Activated CD8-positive, alpha-beta memory T cell treated with anti-CD3 and anti-CD28 coated beads for 1 hour (primary cell): Measurements from ENCODE around the gene TIMMDC1.

Source experiments
- DNase-seq, 2 donors: peaks; one replicate each; pipeline ENCODE4 v3.0.0-alpha.2; 2020; ENCODE audit warnings: low read depth in 1 of 2; ENCODE audit errors: extremely low read depth in 1 of 2

TIMMDC1 gene

GRCh38 chr3:119498186-119499011, at the start of gene TIMMDC1:
TIMMDC1 (plus strand) TSS chr3:119498547; CDS start chr3:119498734, 187 bp downstream.
- DNase-seq, result peak; percentile 91 to 97

GRCh38 chr3:119453822-119454221, 44.5 kb upstream of the TIMMDC1 start:
- DNase-seq, result no peak

- no peak for DNase-seq
Observed at GRCh38 chr3:119456469-119456868, 41.9 kb upstream of the TIMMDC1 start.

GRCh38 chr3:119457246-119457645, 41.1 kb upstream of the TIMMDC1 start:
- DNase-seq, result no peak

- peak; percentile 96 to 99 for DNase-seq
Observed at GRCh38 chr3:119463171-119464169, 34.9 kb upstream of the TIMMDC1 start, which contains the start of gene TMEM39A. TMEM39A (minus strand) TSS chr3:119463615; CDS start chr3:119462074, 1,541 bp downstream.

- DNase-seq, result no peak
Observed at GRCh38 chr3:119468041-119468440, 30.3 kb upstream of the TIMMDC1 start.

- DNase-seq, result no peak
Observed at GRCh38 chr3:119469418-119470189, 28.7 kb upstream of the TIMMDC1 start.

GRCh38 chr3:119470866-119471265, 27.5 kb upstream of the TIMMDC1 start:
- DNase-seq, result no peak

GRCh38 chr3:119481079-119481478, 17.3 kb upstream of the TIMMDC1 start:
- no peak for DNase-seq

GRCh38 chr3:119483101-119483500, 15.2 kb upstream of the TIMMDC1 start:
- DNase-seq, result no peak

- DNase-seq, result no peak
Observed at GRCh38 chr3:119485563-119485962, 12.8 kb upstream of the TIMMDC1 start.

- no peak for DNase-seq
Observed at GRCh38 chr3:119490153-119490552, 8.2 kb upstream of the TIMMDC1 start.

- no peak for DNase-seq
Observed at GRCh38 chr3:119492128-119492527, 6.2 kb upstream of the TIMMDC1 start.

- DNase-seq, result no peak
Observed at GRCh38 chr3:119492810-119493209, 5.5 kb upstream of the TIMMDC1 start.

- no peak for DNase-seq
Observed at GRCh38 chr3:119494597-119494996, 3.8 kb upstream of the TIMMDC1 start.

GRCh38 chr3:119497820-119498185, 544 bp upstream of the TIMMDC1 start:
- DNase-seq, result no peak

- no peak for DNase-seq
Observed at GRCh38 chr3:119500265-119500664, 1.9 kb downstream of the TIMMDC1 start.

GRCh38 chr3:119500901-119501300, 2.6 kb downstream of the TIMMDC1 start:
- DNase-seq, result no peak

GRCh38 chr3:119506631-119507030, 8.3 kb downstream of the TIMMDC1 start:
- DNase-seq, result no peak

GRCh38 chr3:119507404-119507803, 9.1 kb downstream of the TIMMDC1 start:
- DNase-seq, result no peak
